K562 (cell line): ENCODE measurements around the gene NDUFV3. TPM values are rescaled to one million over a fixed set of nuclear protein-coding genes. Genes with fewer than 3 reads are reported as not detected.

Source experiments
- ARID3A ChIP-seq: IDR thresholded peaks from 2 replicates; pipeline ENCODE4 v1.6.1; 2012; ENCODE audit warnings: low read depth, low read length, improper control_type of control experiment, borderline replicate concordance
- ATF2 ChIP-seq: sonication (generic); formaldehyde crosslinking; IDR thresholded peaks from 2 replicates; pipeline ENCODE4 v1.8.1; 2022; ENCODE audit warnings: missing genetic modification reagents
- ATF7 ChIP-seq: fragments of 450-650 bp; IDR thresholded peaks from 2 replicates; pipeline ENCODE4 v1.7.1; 2014; ENCODE audit warnings: mild to moderate bottlenecking, moderate library complexity
- ELK1 ChIP-seq: sonication (generic); formaldehyde crosslinking; IDR thresholded peaks from 2 replicates; pipeline ENCODE4 v1.8.1; 2022; ENCODE audit warnings: missing genetic modification reagents
- EP400 ChIP-seq: fragments of 450-650 bp; IDR thresholded peaks from 2 replicates; pipeline ENCODE4 v1.6.1; 2017; ENCODE audit warnings: antibody characterized with exemption, mild to moderate bottlenecking, moderate library complexity
- IFI16 ChIP-seq: fragments of 250-450 bp; sonication (Bioruptor Pico); IDR thresholded peaks from 2 replicates; pipeline ENCODE4 v2.1.2; 2022; ENCODE audit warnings: mild to moderate bottlenecking, inconsistent platforms
- MCM2 ChIP-seq: fragments of 450-650 bp; IDR thresholded peaks from 2 replicates; pipeline ENCODE4 v1.6.1; 2017; ENCODE audit warnings: low read depth, mild to moderate bottlenecking
- MTA2 ChIP-seq: fragments of 450-650 bp; IDR thresholded peaks from 2 replicates; pipeline ENCODE4 v1.6.1; 2016; ENCODE audit warnings: low read depth
- NELFE ChIP-seq: IDR thresholded peaks from 2 replicates; pipeline ENCODE4 v1.6.1; 2011; ENCODE audit warnings: mild to moderate bottlenecking; ENCODE audit not compliant: insufficient read depth, insufficient read length
- NFE2 ChIP-seq: IDR thresholded peaks from 2 replicates; pipeline ENCODE4 v1.6.1; 2014; ENCODE audit warnings: antibody characterized with exemption, low read depth
- POLR2A ChIP-seq: fragments of 450-650 bp; conservative IDR thresholded peaks from 2 replicates; pipeline ENCODE4 v1.6.1; 2016
- PURB ChIP-seq: sonication (generic); formaldehyde crosslinking; IDR thresholded peaks from 2 replicates; pipeline ENCODE4 v1.9.0; 2021; ENCODE audit warnings: low read depth, mild to moderate bottlenecking, missing genetic modification reagents
- RBM25 ChIP-seq: fragments of 200-400 bp; formaldehyde crosslinking; IDR thresholded peaks from 2 replicates; pipeline ENCODE4 v1.6.1; 2018; ENCODE audit warnings: low read length, low read depth, moderate library complexity; ENCODE audit not compliant: severe bottlenecking
- TARDBP ChIP-seq: fragments of 450-650 bp; IDR thresholded peaks from 2 replicates; pipeline ENCODE4 v1.6.1; 2016
- TRIM28 ChIP-seq: fragments of 450-650 bp; IDR thresholded peaks from 2 replicates; pipeline ENCODE4 v1.6.1; 2017
- ZBTB11 ChIP-seq, 3 experiments: fragments of 200-800 bp in 1 of 3; fragments of 250-450 bp in 1 of 3; fragments of 450-650 bp in 1 of 3; sonication (Bioruptor Pico) in 1 of 3; sonication (Bioruptor generic) in 1 of 3; formaldehyde crosslinking in 1 of 3; IDR thresholded peaks; 2 replicates each; pipeline versions ENCODE4 v1.6.1 to v1.8.0; 2016 to 2022; ENCODE audit warnings: mild to moderate bottlenecking in 2 of 3, missing genetic modification characterization in 2 of 3, missing compliant biosample characterization in 1 of 3, moderate library complexity in 1 of 3
- ZBTB26 ChIP-seq: fragments of 450-650 bp; formaldehyde crosslinking; IDR thresholded peaks from 2 replicates; pipeline ENCODE4 v1.4.0; 2022; ENCODE audit warnings: missing genetic modification characterization
- ZNF395 ChIP-seq: fragments of 200-800 bp; sonication (Bioruptor generic); IDR thresholded peaks from 2 replicates; pipeline ENCODE4 v1.6.1; 2017; ENCODE audit warnings: missing genetic modification characterization, missing compliant biosample characterization
- ZNF507 ChIP-seq: conservative IDR thresholded peaks from 2 replicates; pipeline ENCODE4 v1.6.1; 2017; ENCODE audit warnings: missing genetic modification characterization, missing compliant biosample characterization
- ZNF766 ChIP-seq: fragments of 200-800 bp; sonication (Bioruptor generic); conservative IDR thresholded peaks from 2 replicates; pipeline ENCODE4 v1.6.1; 2016; ENCODE audit warnings: missing genetic modification characterization, missing compliant biosample characterization
- polyA plus RNA-seq, 8 experiments: library from polyadenylated mRNA; depleted of rRNA in 4 of 8; stranded (reverse) in 5 of 8; unstranded in 3 of 8; fragments of >200 nt; fragmentation: Nextera tagmentation in 2 of 8; fragmentation: Illumina TruSeq in 1 of 8; extraction: Ambion mirVana in 2 of 8; extraction: Trizol in 1 of 8; gene quantifications; 2 replicates each; pipeline versions ENCODE4 v1.2.1 to v1.2.3, GENCODE V29; 2011 to 2014; ENCODE audit warnings: inconsistent platforms in 1 of 8, missing spikeins in 1 of 8
- total RNA-seq, 7 experiments: library from RNA; depleted of rRNA in 6 of 7; stranded (reverse); fragments of >200 nt in 6 of 7; fragmentation: Illumina TruSeq in 2 of 7; extraction: Trizol in 2 of 7; gene quantifications; 2 replicates each; pipeline versions ENCODE4 v1.2.1 to v1.2.3, GENCODE V29; 2011 to 2021; ENCODE audit warnings: low replicate concordance in 1 of 7

Gene NDUFV3
- total and polyA plus RNA-seq, 9 of the 15 experiments (the other 6 are each of a cell fraction or from before 2014, with no cell fraction given), result 19.1 to 87.8 (median 74.3) TPM

GRCh38 chr21:42892582-42892930 lies 553 bp upstream of the NDUFV3 start (continued):
- TF ChIP-seq MCM2 (no peak), ZNF507 (tag) (no peak), IFI16 (CRISPR knock-in tag) (no peak), NFE2 (no peak), TRIM28 (peak; percentile 16; the same call in 1 of the 2 replicates), ZBTB11 (CRISPR knock-in tag; IDR thresholded peaks at IDR 0.05) (no peak), ZNF766 (CRISPR knock-in tag) (no peak), ELK1 (no peak), EP400 (no peak), ZBTB26 (CRISPR knock-in tag) (0 out of 2 replicates have a peak, but pooled peaks have one; percentile 49), POLR2A (no peak), ATF2 (CRISPR knock-in tag) (no peak), ATF7 (no peak), NELFE (no peak), RBM25 (no peak), TARDBP (peak; percentile 22; the same call in 1 of the 2 replicates), ARID3A (no peak), ZNF395 (CRISPR knock-in tag) (no peak; the same call in 1 of the 2 replicates), PURB (CRISPR knock-in tag) (no peak), MTA2 (no peak)
